ENCODE measurements around the gene ABCA9.
"Not testable (repeated sequence)": the region's sequence is repeated elsewhere in the genome, so short reads cannot be mapped to it uniquely, and the experiment has no call there.

The ABCA9 gene

DNA sequence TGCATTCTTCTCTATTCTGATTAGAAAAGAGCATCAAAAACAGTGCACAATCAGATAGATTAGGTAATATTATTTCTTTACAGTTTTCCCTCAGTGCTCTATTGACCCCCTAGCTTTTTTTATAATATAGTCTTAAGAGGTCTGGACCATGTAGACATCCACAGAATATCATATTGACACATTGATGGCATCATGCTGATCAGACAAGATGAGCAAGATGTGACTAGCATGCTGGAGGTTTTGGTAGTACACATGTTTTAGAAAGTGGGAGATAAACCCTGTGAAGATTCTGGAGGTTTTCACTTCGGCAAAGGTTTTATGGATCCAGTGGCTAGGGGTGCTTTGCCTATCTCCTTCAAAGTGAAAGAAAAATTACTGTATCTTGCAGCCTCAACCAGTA lies 102.8 kb downstream of the ABCA9 start:
- DNase-seq (ENCODE audit: low read depth in 2 of 2, low spot score in 1 of 2): no peak

GRCh38 chr17:68955181-68955841 lies 105.4 kb downstream of the ABCA9 start, which contains the start of gene ABCA8:
TSS of gene ABCA8 (minus strand) at chr17:68955392. CDS start at chr17:68942034, 13,358 bp downstream.
- no peak for DNase-seq (ENCODE audit: low read depth in 2 of 2, low spot score in 1 of 2)

DNA sequence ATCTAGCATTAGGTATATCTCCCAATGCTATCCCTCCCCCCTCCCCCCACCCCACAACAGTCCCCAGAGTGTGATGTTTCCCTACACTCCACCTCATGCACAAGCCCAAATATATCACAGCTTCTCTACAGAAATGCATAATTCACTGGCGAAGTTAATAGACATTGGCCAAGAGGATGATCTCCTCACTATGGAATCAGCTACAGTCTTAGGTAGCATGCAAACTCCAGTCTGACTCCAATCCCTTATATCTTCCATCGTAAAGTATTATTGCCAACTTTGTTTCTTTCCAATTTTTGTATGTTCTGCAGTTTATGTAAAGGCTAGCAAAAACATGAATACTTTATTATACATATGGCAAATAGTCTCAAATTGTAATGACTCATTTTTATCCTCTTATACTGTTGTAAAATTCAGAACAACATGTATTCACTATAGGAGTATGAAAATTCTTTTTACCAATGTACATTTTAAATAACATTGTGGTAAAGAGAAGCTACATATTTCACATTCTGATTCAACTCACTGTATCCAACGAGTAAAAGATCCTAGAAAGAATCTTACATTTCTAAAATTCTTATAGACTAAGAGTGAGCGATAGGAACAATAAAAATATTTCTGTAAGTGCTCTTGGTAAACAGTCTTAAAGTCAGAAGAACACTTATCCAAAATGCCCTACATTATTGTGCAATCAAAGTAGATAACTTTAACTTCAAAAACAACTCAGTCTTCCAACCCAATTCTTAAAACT lies 106.4 kb downstream of the ABCA9 start:
- DNase-seq (ENCODE audit: low read depth in 2 of 2, low spot score in 1 of 2): no peak

- no peak for DNase-seq (ENCODE audit: low read depth in 2 of 2, low spot score in 1 of 2)
Measured at GRCh38 chr17:68953340-68953997, 107.3 kb downstream of the ABCA9 start.

DNA sequence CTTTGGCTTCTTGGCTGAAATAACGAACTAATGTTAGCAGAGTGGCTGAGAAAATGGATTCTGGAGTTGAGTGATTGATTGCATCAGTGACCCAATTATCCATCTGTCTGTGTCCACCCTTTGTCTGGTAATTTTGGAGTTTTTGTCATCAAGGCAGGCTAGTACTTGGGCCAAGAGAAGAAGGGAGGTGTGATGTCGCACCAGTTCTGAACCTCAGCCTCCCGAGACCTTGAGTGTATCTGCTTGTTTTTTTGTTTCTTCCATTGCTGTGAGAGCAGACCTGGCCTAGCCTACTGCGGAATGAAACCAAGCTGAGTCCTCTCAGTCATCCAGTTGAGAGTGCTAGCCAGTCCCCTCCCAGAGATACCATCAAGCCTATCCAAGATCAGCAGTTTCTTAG lies 110.0 kb downstream of the ABCA9 start:
- no peak for DNase-seq (ENCODE audit: low read depth in 2 of 2, low spot score in 1 of 2)

DNA sequence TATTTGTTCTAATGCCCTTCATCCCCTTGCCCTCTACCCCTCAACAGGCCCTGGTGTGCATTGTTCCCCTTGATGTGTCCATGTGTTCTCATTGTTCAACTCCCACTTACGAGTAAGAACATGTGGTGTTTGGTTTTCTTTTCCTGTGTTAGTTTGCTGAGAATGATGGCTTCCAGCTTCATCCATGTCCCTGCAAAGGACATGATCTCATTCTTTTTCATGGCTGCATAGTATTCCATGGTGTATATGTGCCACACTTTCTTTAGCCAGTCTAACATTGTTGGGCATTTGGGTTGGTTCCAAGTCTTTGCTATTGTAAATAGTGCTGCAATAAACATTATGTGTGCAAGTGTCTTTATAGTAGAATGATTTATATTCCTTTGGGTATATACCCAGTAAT lies 112.9 kb downstream of the ABCA9 start:
- not testable (repeated sequence) for DNase-seq (ENCODE audit: low read depth in 2 of 2, low spot score in 1 of 2)

- no peak for DNase-seq (ENCODE audit: low read depth in 2 of 2, low spot score in 1 of 2)
Measured at GRCh38 chr17:68944435-68945035, 116.2 kb downstream of the ABCA9 start.

DNA sequence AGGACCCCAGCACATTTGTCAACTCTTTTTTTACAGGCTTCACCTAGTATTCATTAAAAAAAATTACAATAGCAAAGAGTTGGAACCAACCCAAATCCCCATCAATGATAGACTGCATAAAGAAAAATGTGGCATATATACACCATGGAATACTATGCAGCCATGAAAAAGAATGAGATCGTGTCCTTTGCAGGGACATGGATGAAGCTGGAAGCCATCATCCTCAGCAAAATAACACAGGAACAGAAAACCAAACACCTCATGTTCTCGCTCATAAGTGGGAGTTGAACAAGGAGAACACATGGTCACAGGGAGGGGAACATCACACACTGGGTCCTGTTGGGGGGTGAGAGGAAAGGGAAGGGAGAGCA lies 116.9 kb downstream of the ABCA9 start:
- DNase-seq (ENCODE audit: low read depth in 2 of 2, low spot score in 1 of 2): not testable (repeated sequence)

GRCh38 chr17:68943123-68943811 lies 117.5 kb downstream of the ABCA9 start:
- DNase-seq (ENCODE audit: low read depth in 2 of 2, low spot score in 1 of 2): no peak

DNA sequence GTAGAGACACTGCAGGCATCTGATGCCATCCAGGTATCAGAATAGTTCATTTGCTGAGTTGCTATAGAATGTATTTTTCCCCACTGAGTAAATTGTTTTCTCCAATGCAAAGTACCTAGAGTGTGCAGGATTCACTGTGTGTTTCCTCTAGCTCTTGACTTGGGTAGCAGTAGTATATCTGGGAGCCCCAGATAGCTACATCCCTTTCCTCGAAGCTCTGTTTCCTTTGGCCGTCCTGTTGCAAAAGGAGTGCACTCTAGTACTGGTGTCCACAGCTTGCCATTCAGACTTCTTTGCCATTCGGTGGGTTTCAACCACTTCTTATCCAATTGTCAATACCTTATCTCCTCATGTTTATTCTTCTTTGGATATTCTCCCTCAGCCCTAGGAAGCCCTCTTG lies 118.3 kb downstream of the ABCA9 start:
- no peak for DNase-seq (ENCODE audit: low read depth in 2 of 2, low spot score in 1 of 2)

GRCh38 chr17:68941761-68942160 lies 119.0 kb downstream of the ABCA9 start:
- no peak for DNase-seq (ENCODE audit: low read depth in 2 of 2, low spot score in 1 of 2)

DNA sequence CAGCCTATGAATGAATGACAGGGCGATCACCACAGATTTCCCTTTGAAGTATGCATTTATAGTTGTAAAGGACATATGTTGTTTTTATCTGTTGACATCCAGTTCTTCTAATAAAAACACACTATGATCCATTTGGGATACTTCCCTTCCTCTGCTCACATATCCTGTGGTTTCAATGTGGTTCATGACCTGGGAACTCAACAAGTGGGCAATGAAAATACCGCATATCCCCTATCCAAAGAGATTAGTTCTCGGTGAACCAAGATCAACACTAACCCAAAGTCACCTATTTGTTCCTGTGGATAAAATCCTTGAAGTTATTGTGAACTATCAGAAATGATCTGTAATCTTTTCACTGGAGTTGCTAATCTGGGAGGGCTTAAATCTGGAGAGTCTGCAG lies 121.5 kb downstream of the ABCA9 start:
- DNase-seq (ENCODE audit: low read depth in 2 of 2, low spot score in 1 of 2): no peak

DNA sequence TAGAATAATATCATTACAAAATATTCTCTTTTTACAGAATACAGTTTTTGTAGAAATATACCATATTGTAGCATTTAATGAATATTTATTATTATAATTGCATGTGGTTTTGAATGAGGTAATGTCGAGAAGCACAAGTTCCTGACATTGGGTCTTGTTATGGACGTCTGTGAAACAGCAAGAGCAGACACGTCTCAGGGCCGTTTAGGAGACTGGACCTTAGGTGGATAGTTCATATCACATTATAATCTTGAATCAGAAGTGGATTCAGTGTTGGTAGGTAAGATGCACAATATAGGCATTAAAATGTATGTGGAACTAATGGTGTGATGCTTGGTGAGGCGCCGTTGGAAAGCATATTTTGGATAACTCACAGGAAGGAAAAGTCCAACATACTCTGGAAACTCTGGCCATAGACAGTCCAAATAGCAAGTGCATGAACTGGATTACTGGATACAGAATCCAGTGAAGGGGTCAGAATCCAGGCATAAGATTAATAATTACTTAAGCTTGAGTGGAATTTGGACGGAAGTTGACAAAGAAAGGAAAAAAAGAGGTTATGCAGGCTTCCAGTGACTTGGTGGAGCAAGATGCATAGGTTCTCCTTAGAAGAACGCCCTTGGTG lies 122.7 kb downstream of the ABCA9 start:
- no peak for DNase-seq (ENCODE audit: low read depth in 2 of 2, low spot score in 1 of 2)

DNA sequence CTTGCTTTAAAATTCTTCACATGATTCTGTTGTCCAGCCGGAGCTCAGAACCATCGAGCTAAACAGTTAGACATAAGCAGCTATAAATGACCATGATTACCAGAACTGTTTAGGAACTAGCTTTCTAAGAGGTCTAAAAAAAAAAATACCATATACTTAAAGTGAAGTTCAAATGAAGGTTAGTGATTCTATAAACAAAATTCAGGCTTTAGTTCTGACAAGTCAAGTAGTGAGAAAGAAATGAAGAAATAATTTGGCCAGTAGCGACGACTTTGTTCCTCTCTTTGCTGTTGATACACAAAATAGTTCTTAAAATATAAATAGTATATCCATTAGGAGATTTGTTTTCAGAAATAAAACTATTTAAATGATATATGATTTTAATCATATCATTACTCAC lies 133.2 kb downstream of the ABCA9 start:
- DNase-seq (ENCODE audit: low read depth in 2 of 2, low spot score in 1 of 2): no peak

DNA sequence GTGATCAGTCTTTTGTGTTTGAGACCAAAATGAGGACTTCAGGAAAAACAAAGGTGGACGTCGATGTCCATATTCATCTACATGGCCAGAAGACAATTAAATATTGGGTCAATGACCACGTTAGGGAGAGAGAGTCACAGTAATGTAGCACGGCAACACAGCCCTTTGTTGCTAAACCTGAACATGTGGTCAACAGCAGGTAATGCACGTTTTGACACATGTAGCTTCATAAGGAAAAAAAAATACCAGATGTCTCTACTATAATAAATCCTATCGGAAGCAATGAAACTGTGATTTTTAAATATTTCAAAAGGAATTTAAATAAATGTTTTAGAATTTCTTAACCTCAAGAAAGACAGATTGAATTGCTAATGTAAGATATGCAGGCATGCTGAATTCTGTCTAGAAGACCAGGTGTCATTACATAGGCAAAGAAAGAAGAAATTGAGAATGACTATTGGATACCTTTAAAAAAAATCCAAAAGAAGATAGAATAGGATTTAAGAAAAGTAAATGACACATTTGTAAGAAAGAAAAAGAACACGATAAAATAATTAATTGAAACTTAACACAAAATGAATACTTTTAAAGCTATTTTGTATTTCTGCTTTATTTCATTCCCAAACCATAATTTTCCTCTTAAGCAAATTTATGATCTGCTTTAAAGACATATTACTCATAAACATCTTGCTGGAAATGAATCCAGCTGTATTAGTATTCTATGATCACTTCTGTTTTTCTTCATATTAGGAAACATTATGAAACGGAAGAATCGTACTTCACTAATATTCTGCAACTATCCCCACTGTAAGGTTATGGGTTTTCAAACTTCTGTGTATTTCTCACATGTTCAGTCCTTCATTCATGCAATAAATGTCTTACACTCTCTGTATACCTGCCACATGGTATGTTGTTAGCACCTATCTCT lies 135.7 kb downstream of the ABCA9 start:
- DNase-seq (ENCODE audit: low read depth in 2 of 2, low spot score in 1 of 2): no peak

Measured in stimulated activated CD8-positive, alpha-beta memory T cell treated with anti-CD3 and anti-CD28 coated beads, Interleukin-4, amount 100 ng/mL, for 4 hours (primary cell).